HG02571 (cell line): ENCODE results near the gene SCEL.

Source experiments
- ATAC-seq: cut with Tn5 transposase; IDR thresholded peaks from one replicate; pipeline ENCODE4 v1.9.1; 2021; ENCODE audit warnings: mild to moderate bottlenecking, moderate library complexity; ENCODE audit not compliant: unreplicated experiment

Gene SCEL

DNA sequence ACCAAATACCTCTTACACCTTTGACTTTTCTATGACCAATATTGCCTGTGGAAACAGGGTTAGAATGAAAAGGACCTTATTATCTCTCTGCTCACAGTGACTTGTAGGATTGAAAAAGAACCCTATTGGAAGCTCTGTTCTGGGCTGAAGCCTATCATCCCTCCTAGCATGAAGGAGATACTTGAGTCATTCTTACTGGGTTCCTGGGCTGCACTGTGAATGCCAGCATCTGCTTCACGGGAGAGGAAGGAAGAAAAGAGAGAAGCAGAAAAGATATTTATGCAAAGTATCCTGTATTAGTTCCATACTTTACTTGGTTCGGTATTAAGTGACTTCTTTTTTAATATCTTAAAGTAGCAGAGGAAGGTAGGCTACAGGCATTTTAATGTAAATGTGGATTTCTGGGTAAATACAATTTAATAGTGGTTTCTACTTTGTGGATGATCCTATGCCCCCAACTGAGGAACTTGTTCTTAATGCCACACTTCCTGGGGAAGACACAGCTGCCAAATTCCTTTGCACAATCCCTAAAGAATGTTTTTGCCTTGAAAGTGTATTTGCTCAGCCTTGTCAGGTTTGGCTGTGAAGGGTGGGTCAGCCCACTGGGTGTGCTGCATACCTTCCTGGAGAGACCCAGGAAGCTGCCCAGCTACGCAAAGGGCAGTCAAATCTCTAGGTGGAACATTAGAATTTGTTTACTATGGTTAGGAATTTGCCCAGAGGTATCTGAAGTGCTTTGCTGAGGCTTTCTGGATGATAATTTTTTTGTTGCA is 13.7 kb upstream of the SCEL start:
- ATAC-seq, result no peak

DNA sequence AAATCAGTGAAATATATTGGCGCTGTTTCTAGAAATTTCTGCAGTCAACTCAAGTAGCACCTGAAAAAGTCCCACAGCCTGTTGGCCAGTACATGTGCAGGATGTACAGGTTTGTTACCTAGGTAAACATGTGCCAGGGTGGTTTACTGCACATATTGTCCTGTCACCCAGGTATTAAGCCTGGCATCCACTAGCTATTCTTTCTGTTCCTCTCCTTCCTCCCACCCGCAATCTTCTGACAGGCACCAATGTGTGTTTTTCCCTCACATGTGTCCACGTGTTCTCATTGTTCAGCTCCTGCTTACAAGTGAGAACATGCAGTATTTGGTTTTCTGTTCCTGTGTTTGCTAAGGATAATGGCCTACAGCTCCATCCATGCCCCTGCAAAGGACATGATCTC is 13.1 kb upstream of the SCEL start:
- no peak for ATAC-seq

DNA sequence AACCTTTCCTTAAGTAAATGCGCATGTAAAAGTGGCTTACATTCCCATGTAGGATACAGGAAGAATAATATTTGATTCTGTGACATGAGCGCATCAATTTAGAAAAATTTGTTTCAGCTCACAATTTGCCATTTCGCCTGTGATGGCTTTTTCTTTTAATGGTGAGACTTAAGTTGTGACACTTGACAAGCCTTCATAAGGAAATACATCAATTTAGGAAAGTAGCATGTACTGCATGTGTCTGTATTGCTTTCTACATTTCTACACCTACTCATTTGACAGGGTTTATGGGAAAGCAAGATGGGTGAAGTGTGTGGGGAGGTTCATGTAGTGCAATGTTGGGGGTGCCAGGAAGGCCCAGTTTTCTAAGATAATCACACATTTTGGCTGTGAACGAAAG is 12.1 kb upstream of the SCEL start:
- no peak for ATAC-seq

DNA sequence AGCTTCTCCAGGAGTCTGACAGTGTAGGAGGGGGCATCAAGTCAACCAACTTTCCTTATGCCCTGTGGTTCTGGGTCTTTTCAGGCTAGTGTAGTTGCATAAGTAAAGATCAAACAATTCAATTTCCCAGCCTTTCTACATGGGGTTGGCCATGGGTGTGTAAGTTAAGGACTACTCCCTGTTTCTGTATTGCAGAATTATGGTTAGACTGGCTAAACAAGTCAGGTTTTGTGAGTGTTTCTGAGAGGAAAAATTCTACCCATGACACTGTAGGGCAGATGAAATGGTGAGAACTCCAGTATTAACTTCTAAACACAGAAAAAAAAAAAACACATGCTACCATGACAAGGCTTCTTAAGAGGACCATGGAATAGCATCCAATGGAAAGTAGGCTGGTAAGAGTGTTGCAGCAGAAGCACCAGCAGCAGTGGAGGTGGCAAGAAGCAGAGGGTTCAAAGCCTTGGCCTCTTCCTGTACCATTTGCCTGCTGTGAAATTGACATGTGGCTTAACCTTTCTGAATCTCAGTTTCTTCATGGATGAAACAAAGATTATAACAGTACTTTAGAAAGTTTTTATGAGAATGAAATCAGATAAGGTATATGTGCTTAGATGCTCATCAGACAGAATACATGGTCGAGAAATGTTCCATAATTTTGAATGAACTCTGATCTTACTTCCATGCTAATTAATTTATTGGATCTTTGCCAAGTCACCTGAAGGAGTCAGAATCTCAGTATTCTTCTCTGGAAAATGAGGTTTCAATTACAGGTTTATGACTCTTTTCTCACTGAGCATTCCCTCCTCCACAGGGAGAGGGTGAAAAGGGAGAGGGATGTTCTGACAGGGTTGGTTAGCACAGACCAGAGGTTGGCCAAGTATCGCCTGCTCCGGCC is 11.4 kb upstream of the SCEL start:
- ATAC-seq, result no peak

DNA sequence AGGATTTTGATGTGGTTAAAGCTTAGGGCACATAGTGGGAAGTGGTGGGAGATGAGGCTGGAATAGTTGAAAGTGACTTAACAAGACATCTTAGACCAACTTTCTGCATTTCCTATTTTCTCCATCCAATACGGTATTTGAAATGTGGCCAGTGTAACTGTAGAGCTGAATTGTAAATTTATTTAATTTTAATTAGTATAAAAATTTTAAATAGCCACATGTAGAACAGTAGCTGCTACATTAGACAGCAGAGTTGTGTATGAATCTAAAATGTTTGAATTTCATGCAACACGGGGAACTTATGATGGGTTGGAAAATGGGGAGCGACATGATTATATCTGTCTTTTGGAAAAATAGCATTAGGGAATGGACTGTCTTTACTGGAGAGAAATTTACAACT is 7.1 kb upstream of the SCEL start:
- ATAC-seq, result no peak

DNA sequence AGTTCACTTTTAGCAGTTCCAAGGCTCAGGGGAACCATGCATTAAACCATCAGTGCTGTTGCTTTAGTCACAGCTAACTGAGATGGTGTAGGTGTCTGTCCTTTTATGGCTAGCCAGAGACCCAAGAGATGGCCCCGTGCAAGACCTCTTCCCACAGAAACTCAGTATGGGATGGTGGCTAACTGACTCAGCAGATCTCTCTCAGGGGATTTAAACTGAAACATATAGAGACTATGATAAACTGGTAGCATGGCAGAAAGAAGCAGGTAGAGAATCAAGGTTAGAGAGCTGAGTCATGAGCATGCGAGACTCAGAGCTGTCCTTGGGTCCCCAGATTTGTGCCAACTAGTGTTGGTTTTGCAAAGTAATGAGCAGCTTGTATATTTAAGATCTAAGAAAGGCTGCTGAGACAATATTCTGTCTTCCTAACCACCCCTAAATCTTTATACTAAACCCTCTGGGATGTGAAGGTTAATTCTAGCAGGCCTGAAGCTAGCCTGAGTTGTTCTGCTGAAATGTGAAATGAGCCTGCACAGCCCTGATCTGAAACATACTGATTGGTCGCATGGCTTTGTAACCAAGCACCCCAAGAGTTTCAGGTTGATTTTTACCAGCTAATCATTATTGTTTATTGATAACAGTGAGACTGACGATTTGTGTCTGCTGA is 6.5 kb upstream of the SCEL start:
- ATAC-seq, result peak; percentile 61

DNA sequence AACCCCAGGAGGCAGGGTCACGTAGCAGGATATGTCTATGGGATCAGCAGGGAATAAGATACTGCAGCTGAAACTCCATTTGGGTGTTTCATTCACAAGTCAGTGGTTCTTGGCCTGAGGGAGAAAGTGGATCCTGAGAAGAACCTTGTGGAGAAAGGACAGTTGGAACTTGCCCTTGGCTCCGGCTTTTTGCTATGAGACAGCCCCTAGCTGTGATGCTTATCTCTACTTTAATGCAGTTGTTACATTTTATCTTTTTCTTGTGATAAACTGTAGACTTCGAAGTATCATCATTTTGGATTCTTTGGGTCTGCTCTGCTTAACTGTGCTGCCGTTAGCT is 6.0 kb upstream of the SCEL start:
- no peak for ATAC-seq

DNA sequence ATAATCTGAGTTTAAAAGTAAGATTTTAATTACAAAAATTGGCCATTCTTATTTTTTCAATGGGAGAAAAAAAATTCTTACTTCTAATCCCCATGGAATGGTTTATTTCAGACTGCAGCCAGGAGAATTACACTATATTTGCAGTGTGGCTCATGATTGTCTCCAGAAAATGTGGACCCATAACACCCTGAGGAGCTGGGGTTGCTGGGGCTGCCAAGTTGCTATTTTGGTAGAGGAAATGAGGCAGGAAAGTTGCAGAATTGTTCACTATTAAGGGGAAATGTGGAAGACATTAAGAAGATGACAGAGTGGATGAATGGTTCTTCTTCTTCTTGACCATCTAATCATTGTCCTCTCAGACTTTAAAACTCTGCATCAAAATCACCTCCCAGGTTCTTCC is 4.6 kb upstream of the SCEL start:
- no peak for ATAC-seq

DNA sequence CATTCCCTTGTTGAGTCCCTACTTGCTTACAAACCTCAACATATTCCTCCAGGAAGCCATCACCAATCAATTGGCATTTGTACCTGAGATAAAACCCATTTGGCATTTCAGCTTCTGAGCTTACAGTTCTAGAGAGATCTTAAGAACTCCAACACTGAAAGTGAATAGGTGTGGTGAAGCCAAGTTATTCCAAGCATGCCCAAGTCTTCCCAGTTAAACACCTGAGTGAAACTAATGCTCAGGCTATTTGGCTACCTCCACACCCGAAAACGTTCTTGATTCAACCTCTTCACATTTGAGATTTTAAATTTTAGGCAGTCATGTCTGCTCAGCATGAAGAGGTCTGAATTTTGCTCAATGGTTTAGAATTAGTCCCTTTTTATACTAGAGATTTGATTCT is 2.5 kb upstream of the SCEL start:
- ATAC-seq, result no peak

DNA sequence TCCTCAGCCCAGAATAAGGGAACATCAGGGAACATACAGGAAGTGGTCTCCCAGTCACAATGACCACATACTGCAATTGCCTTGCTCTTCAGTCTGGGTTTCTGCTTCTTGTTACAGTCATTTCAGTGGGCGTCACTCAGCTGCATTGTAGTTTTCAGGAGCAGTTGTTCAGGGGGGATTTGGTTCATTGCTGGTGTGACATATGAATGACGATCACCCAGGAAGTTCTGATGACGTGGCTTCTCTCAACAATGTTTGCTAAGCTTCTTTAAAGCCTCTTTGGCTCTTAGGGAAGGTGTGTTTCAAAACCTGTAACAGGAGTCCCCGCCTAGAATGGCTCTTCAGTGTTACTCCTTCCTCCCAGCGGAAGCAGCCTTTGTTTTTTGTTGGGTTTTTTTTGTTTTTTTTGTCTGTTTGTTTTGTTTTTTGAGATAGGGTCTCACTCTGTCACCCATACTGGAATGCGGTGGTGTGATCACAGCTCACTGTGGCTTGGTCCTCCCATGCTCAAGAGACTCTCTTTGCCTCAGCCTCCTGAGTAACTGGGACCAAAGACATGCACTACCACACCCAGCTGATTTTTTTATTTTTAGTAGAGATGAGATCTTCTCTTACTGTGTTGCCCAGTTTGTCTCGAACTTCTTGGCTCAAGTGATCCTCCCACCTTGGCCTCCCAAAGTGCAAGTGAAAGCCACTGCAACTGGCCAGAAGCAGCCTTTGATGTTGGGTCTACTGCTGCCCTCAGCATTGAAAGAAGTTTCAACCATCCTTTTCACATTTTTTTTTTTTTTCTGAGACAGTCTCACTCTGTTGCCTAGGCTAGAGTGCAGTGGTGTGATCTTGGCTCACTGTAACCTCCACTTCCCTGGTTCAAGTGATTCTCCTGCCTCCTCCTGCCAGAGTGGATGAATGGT is 1.4 kb upstream of the SCEL start:
- ATAC-seq, result no peak

DNA sequence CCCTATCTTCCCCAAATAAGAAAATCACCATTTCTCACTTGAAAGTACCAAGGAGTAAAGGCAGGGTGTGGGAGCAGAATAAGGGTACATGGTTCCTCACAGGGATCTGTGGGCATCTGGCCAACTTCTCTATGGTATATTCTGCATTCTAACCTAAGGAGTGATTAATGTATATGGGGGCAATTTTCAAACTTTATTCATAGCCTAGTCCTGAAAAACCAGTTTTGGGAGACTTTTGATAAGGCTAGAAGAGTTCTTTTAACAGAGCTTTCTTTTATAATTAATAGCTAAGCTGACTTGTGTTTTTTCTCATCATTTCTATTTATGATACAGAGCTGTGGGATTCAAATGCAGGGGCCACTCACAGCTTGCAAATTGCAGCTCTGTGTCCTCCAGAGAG is 852 bp downstream of the SCEL start:
- no peak for ATAC-seq

DNA sequence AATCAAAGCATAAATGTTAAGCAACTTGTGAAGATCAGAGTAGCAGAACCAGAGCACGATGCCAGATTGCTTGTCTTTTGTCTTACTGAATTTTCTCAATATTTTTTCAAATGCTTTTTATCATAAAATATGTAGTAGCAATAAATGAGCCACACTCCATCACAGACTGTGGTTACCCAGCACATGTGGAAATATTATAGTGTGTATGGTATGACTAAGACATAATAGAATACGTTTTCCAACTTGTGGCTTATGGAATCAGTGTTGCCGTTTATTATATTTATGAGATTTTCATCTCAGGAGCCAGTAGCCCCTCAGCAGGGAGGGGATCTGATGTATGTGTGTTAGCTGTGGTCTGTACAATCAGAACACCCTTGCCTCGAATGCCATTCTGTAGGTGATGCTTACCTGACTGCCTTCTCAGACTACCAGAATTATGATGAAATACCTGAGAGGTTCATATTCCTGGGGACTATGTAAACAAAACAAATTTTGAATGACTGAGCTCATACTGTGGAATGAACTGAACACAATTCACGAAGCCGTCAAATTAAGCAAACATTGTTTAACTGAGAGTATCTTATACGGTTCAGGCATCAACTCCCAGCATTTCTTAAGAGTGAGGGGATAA is 1.9 kb downstream of the SCEL start:
- ATAC-seq, result no peak

DNA sequence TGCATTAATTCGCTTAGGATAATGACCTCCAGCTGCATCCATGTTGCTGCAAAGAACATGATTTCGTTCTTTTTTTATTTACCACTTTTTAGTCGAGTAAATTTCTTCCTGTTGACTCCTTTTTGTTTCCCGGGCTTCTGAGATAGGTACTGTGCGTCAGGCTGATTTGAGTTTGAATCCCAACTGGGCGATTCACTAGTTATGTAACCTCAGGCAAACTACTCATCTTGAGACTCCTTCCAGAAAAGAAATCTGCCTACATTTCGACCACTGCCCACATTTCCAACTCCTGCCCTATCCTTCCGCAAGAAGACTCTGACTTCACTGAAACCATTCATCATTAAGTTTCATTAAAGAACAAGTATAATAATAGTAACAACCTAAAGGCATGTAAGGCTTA is 8.2 kb downstream of the SCEL start:
- ATAC-seq, result no peak

DNA sequence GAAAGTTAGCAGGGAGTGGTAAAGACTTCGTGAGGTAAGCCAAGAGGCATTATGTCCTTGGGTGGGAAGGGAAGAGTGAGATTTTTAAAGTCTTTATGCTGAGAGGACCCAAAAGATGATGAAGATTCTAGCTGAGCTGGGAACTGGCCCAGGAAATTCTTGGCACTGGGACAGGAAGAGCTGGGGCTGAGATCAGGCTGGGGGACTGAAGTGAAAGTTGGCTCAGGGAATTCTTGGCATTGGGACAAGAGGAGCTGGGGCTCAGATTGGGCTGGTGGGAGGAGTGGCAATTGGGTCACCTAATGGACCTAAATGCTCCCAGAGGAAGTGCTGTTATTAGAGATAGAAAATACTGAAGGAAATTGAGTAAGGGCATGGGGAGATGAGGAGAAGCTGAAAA is 8.8 kb downstream of the SCEL start:
- ATAC-seq, result no peak

DNA sequence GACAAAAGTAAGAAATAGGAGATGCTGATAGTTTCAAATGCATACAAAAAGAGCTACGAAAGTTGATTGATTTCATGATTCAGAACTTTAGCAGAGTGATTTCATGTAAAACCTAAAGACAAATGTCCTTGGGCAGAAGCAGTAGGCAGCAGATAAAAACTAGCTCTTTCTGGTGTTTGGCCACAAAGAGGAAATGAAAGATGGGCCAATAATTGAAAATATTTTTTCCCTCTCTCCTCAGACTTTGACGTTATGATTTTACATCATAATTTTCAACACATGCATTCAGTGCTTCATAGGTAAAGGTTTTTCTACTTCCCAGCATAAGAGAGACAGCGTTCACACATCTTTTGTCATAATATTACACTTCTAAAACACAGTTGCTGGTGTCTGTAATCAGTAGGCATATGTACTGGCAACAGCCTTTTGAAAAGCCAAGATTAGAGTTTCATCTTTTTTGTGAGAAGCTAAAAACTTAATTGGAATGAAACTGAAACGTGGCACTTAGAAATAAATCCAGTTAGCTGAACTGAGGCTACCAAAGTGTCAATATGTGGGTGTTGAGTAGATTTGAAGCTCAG is 9.3 kb downstream of the SCEL start:
- ATAC-seq, result no peak

DNA sequence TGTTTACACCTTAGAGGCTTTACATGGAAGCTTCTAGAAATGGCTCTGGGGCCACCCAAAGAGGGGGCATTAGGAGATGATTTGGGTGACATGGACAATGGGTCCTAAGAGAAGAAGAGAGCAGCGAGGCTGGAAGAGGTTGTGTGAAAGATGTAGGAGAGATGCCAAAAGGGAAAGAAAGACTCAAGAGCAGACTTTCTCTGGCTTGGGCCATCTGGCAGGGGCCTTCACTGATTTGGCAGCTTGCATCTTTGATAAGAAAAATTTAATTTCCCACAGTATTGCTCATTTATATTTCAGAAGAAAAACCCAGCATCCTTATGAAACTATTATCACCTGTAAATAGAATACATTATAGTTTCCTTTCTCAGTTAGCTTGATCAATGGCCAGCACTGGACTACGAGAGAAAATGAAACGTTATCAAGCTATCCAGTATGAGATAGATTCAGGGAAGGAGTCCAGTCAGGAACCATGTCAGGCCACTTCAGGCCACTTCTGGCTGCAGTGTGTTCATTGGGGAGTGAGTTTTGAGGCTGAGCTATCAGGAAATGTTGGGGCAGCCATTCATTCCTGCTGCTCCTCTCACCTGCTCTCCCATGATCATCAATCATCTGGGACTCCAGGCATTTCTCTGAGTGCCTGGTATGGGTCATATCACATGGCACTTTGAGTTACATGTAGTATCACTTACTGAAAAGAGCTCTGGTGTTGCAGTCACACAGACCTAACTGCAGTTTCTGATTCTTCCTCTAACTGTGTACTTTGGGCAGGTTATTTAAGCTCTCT is 10.3 kb downstream of the SCEL start:
- no peak for ATAC-seq

DNA sequence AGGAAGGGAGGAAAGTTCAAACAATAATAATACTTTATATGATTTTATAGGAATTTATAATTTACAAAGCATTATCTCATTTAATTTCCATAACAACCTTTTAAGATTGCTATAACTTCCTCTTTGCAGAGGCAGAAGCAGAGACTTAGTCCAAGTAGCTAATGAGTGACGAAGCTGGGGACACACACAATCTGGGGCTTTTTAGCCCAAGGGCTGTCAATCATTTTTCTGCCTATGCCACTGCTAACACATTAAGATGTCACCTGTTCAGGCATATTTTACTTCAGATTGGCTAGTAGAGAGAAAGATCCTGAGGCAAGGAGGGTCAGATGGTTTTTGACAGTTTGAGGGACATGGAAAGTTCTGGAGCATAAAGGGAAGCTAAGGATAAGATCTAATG is 12.6 kb downstream of the SCEL start:
- no peak for ATAC-seq

DNA sequence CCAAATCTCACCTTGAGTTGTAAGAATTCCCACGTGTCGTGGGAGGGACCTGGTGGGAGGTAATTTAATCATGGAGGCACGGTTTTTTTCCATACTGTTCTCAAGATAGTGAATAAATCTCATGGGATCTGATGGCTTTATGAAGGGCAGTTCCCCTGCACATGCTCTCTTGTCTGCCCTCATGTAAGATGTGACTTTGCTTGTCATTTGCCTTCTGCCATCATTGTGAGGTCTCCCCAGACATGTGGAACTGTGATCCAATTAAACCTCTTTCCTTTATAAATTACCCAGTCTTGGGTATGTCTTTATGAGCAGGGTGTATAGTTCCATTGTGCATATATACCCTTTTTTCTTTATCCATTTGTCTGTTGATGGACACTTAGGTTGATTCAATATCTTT is 13.1 kb downstream of the SCEL start:
- no peak for ATAC-seq

DNA sequence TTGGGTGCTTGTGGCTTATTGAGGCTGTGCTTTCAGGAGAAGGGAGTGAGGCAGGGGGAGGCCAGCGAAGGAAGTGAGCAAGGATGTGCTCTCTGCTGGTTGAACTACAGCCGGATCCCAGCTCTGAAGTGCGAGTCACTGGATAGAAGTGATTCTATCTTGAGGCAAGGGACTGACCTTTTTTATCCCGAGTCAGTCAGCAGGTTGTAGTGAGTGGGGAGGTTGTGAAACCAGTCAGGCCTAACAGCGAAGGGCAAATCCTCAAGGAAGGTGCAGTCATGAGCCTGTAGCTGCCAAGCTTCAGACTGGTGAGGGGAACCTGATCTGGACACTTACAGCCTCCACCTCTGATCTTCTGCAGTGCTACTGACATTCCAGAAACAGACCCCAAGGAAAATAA is 18.6 kb downstream of the SCEL start:
- no peak for ATAC-seq
